Activated naive CD4-positive, alpha-beta T cell treated with anti-CD3 and anti-CD28 coated beads for 36 hours (primary cell): ENCODE results near the gene REM2. TPM values are rescaled to one million over a fixed set of nuclear protein-coding genes. Genes with fewer than 3 reads are reported as not detected.

ENCODE experiments used
- CTCF ChIA-PET: fragments of 350-600 bp; sonication (Branson Sonifier 250); formaldehyde crosslinking; loops from one replicate; lab custom pipeline; 2021; ENCODE audit warnings: antibody characterized with exemption; lab: Charles Lee
- DNase-seq: peaks from one replicate; pipeline ENCODE4 v3.0.0-alpha.2; 2020
- H3K27ac Mint-ChIP-seq: one replicate; pipeline ENCODE4 v1.8.0; 2021; ENCODE audit warnings: mild to moderate bottlenecking, mixed read lengths
- H3K27me3 Mint-ChIP-seq: one replicate; pipeline ENCODE4 v1.8.0; 2021; ENCODE audit warnings: low read depth, mixed read lengths
- H3K36me3 Mint-ChIP-seq: one replicate; pipeline ENCODE4 v1.8.0; 2021; ENCODE audit warnings: low read depth, mixed read lengths
- H3K4me1 Mint-ChIP-seq: one replicate; pipeline ENCODE4 v1.8.0; 2021; ENCODE audit warnings: low read depth, mixed read lengths
- H3K4me3 Mint-ChIP-seq: one replicate; pipeline ENCODE4 v1.8.0; 2021; ENCODE audit warnings: mild to moderate bottlenecking, moderate library complexity, mixed read lengths
- H3K9me3 Mint-ChIP-seq: one replicate; pipeline ENCODE4 v1.8.0; 2021; ENCODE audit warnings: mixed read lengths
- intact Hi-C: fragments of 100-400 bp; cut with micrococcal nuclease; formaldehyde crosslinking; loops from one replicate; pipeline ENCODE4 v1.15.1; 2023
- total RNA-seq, 2 experiments: library from RNA; stranded (reverse); gene quantifications; one replicate each; pipeline ENCODE4 v1.2.3, GENCODE V29; 2021

REM2 gene
- under 1 TPM; 0.69 to 0.74 TPM for total RNA-seq

- CTCF ChIA-PET: interaction anchor here (0.5 to 10.8 kb wide), 9 partner anchors 12 to 225 kb away, joined by 3 to 125 read pairs (median 4); partner anchors contain the start of gene LRP10
- no peak for DNase-seq
- intact Hi-C loops: no loop called here
- H3K36me3 Mint-ChIP-seq: no peaks in the 10 kb centered on the region
- peak within 1 kb of the TSS; percentile 51 for H3K27ac Mint-ChIP-seq
- H3K9me3 Mint-ChIP-seq: no peaks in the 10 kb centered on the region
- H3K4me1 Mint-ChIP-seq: peaks cover 36% of the 10 kb centered on the region
- no peak within 1 kb of the TSS for H3K4me3 Mint-ChIP-seq
- H3K27me3 Mint-ChIP-seq: peaks cover 2% of the 10 kb centered on the region
Measured at GRCh38 chr14:22883173-22883976, at the start of gene REM2. REM2 (plus strand) TSS chr14:22883222; CDS start chr14:22883288, 66 bp downstream.

- peaks cover 28% of the 10 kb centered on the region for H3K4me1 Mint-ChIP-seq
- DNase-seq: no peak
- H3K9me3 Mint-ChIP-seq: no peaks in the 10 kb centered on the region
- no peak overlapping the region for H3K4me3 Mint-ChIP-seq
- H3K36me3 Mint-ChIP-seq: peaks cover 22% of the 10 kb centered on the region
- H3K27me3 Mint-ChIP-seq: peaks cover 4% of the 10 kb centered on the region
- intact Hi-C loops: no loop called here
- no peak overlapping the region for H3K27ac Mint-ChIP-seq
- CTCF ChIA-PET: interaction anchor here (1.1 to 10.5 kb wide), 5 partner anchors 13 to 279 kb away, joined by 3 to 105 read pairs (median 3); no protein-coding TSS in a partner anchor
Measured at GRCh38 chr14:22835505-22835904, 47.5 kb upstream of the REM2 start.

- intact Hi-C loops: no loop called here
- Mint-ChIP-seq H3K27me3 (peaks cover 4% of the 10 kb centered on the region), H3K36me3 (peaks cover 18% of the 10 kb centered on the region), H3K4me1 (peaks cover 19% of the 10 kb centered on the region), H3K9me3 (no peaks in the 10 kb centered on the region), H3K27ac (no peak within 1 kb of the TSS), H3K4me3 (peak within 1 kb of the TSS; percentile 78)
- CTCF ChIA-PET: interaction anchor here (1.3 to 10.5 kb wide), 3 partner anchors 13 to 37 kb away, joined by 5 to 105 read pairs (median 27); no protein-coding TSS in a partner anchor
- DNase-seq: no peak
Measured at GRCh38 chr14:22836301-22837113, 46.5 kb upstream of the REM2 start, which contains the start of gene MMP14. MMP14 (plus strand) TSS chr14:22836585; CDS start chr14:22836818, 233 bp downstream.

GRCh38 chr14:22837114-22837749, 45.8 kb upstream of the REM2 start:
- intact Hi-C loops: no loop called here
- peaks cover 4% of the 10 kb centered on the region for H3K27me3 Mint-ChIP-seq
- CTCF ChIA-PET: interaction anchor here (0.6 to 10.5 kb wide), 5 partner anchors 14 to 714 kb away, joined by 3 to 105 read pairs (median 5); no protein-coding TSS in a partner anchor
- DNase-seq: peak; percentile 53
- H3K9me3 Mint-ChIP-seq: no peaks in the 10 kb centered on the region
- no peak overlapping the region for H3K27ac Mint-ChIP-seq
- peak overlapping the region; percentile 78 for H3K4me3 Mint-ChIP-seq
- H3K36me3 Mint-ChIP-seq: peaks cover 15% of the 10 kb centered on the region
- H3K4me1 Mint-ChIP-seq: peaks cover 14% of the 10 kb centered on the region

GRCh38 chr14:22837750-22838538, 45.1 kb upstream of the REM2 start:
- H3K27ac Mint-ChIP-seq: no peak overlapping the region
- no peaks in the 10 kb centered on the region for H3K9me3 Mint-ChIP-seq
- H3K4me1 Mint-ChIP-seq: peaks cover 14% of the 10 kb centered on the region
- peaks cover 15% of the 10 kb centered on the region for H3K36me3 Mint-ChIP-seq
- H3K27me3 Mint-ChIP-seq: peaks cover 4% of the 10 kb centered on the region
- H3K4me3 Mint-ChIP-seq: no peak overlapping the region
- CTCF ChIA-PET: interaction anchor here (0.6 to 10.5 kb wide), 5 partner anchors 13 to 715 kb away, joined by 3 to 105 read pairs (median 5); no protein-coding TSS in a partner anchor
- no peak for DNase-seq
- intact Hi-C loops: no loop called here

- intact Hi-C loops: no loop called here
- Mint-ChIP-seq H3K4me1 (peaks cover 14% of the 10 kb centered on the region), H3K27ac (no peak overlapping the region), H3K27me3 (peaks cover 4% of the 10 kb centered on the region), H3K9me3 (no peaks in the 10 kb centered on the region), H3K4me3 (no peak overlapping the region), H3K36me3 (peaks cover 11% of the 10 kb centered on the region)
- DNase-seq: no peak
- CTCF ChIA-PET: interaction anchor here (0.6 to 10.5 kb wide), 3 partner anchors 13 to 21 kb away, joined by 3 to 105 read pairs (median 27); no protein-coding TSS in a partner anchor
Measured at GRCh38 chr14:22838631-22839041, 44.4 kb upstream of the REM2 start.

GRCh38 chr14:22839159-22839779, 43.8 kb upstream of the REM2 start:
- H3K4me3 Mint-ChIP-seq: no peak overlapping the region
- no peak overlapping the region for H3K27ac Mint-ChIP-seq
- H3K27me3 Mint-ChIP-seq: peaks cover 4% of the 10 kb centered on the region
- DNase-seq: no peak
- H3K9me3 Mint-ChIP-seq: no peaks in the 10 kb centered on the region
- H3K36me3 Mint-ChIP-seq: peaks cover 11% of the 10 kb centered on the region
- intact Hi-C loops: no loop called here
- CTCF ChIA-PET: interaction anchor here (0.6 to 10.5 kb wide), 4 partner anchors 12 to 269 kb away, joined by 3 to 105 read pairs (median 15); no protein-coding TSS in a partner anchor
- peaks cover 14% of the 10 kb centered on the region for H3K4me1 Mint-ChIP-seq

- H3K36me3 Mint-ChIP-seq: peaks cover 3% of the 10 kb centered on the region
- no peaks in the 10 kb centered on the region for H3K9me3 Mint-ChIP-seq
- H3K4me3 Mint-ChIP-seq: no peak overlapping the region
- DNase-seq: no peak
- CTCF ChIA-PET: interaction anchor here (1.2 to 10.5 kb wide), 2 partner anchors 10 to 17 kb away, joined by 3 to 105 read pairs; no protein-coding TSS in a partner anchor
- H3K4me1 Mint-ChIP-seq: peaks cover 13% of the 10 kb centered on the region
- H3K27me3 Mint-ChIP-seq: peaks cover 8% of the 10 kb centered on the region
- no peak overlapping the region for H3K27ac Mint-ChIP-seq
- intact Hi-C loops: no loop called here
Measured at GRCh38 chr14:22841311-22841710, 41.7 kb upstream of the REM2 start.

GRCh38 chr14:22841769-22842168, 41.3 kb upstream of the REM2 start:
- CTCF ChIA-PET: interaction anchor here (10.5 kb wide), 1 partner anchor 9 kb away, joined by 105 read pairs; no protein-coding TSS in a partner anchor
- Mint-ChIP-seq H3K36me3 (peaks cover 2% of the 10 kb centered on the region), H3K27ac (no peak overlapping the region), H3K9me3 (no peaks in the 10 kb centered on the region), H3K4me1 (peaks cover 10% of the 10 kb centered on the region), H3K4me3 (no peak overlapping the region), H3K27me3 (peaks cover 8% of the 10 kb centered on the region)
- intact Hi-C loops: no loop called here
- no peak for DNase-seq

- no peak for DNase-seq
- Mint-ChIP-seq H3K27ac (no peak overlapping the region), H3K27me3 (peaks cover 6% of the 10 kb centered on the region), H3K4me3 (no peak overlapping the region), H3K9me3 (no peaks in the 10 kb centered on the region), H3K4me1 (peaks cover 6% of the 10 kb centered on the region), H3K36me3 (no peaks in the 10 kb centered on the region)
- intact Hi-C loops: no loop called here
- CTCF ChIA-PET: interaction anchor here (2.8 kb wide), 1 partner anchor 11 kb away, joined by 20 read pairs; no protein-coding TSS in a partner anchor
Measured at GRCh38 chr14:22842211-22843122, 40.6 kb upstream of the REM2 start.
